GM18909 (cell line): Measurements from ENCODE around the gene ARHGAP6.
"Not testable (repeated sequence)": the region's sequence is repeated elsewhere in the genome, so short reads cannot be mapped to it uniquely, and the experiment has no call there.

Source experiments
- ATAC-seq: cut with Tn5 transposase; IDR thresholded peaks from one replicate; pipeline ENCODE4 v1.9.1; 2021; ENCODE audit warnings: mild to moderate bottlenecking; ENCODE audit not compliant: unreplicated experiment, poor library complexity

ARHGAP6 gene

DNA sequence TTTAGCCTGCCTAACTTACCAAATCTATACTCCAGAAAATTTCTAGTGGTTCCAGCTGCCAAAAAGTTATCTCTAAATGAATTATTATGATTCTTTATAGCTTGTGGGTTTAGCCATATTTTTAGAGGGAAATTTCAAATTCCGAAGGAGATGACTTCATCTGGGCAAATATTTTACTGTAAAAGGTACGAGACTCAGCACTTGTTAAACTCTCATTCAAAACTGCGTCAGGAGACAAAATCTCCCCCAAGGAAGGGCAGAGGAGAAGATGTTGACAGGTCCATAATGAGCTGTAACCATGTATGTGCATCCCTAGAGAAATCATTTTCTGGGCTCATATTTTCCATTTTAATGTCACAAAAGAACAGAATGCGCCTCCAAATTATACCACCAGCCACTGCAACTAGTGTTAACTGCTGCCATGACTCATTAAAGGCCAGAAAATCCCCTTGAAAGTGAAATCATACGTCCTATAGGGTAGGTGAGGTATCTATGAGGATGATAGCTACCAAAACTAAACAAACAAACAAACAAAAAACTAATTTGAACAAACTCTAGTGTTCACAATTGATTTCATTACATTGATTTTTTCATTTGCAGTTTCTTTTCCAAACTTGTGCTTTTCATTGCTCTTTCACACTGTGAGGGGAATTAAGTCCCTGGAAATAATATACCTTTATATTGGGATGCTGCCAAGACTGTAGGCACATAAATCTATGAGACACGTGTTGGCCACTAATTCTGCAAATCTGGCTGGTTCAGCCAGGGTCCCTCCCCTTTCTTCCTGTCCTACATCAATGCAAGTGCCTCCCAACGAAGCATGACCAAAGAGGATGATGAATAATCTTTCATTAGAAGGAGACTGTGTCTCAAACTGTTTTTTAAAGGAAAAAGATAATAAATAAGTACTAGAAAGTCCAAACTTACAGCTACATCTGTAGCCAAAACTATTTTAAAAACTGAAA, 85.8 kb downstream of the ARHGAP6 start:
- ATAC-seq, result no peak

DNA sequence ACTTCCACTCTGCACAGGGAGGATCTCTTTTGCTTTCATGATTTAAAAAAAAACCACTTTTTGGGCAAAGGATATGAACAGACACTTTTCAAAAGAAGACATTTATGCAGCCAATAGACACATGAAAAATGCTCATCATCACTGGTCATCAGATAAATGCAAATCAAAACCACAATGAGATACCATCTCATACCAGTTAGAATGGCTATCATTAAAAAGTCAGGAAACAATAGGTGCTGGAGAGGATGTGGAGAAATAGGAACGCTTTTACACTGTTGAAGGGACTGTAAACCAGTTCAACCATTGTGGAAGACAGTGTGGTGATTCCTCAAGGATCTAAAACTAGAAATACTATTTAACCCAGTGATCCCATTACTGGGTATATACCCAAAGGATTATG, 87.4 kb downstream of the ARHGAP6 start:
- not testable (repeated sequence) for ATAC-seq

DNA sequence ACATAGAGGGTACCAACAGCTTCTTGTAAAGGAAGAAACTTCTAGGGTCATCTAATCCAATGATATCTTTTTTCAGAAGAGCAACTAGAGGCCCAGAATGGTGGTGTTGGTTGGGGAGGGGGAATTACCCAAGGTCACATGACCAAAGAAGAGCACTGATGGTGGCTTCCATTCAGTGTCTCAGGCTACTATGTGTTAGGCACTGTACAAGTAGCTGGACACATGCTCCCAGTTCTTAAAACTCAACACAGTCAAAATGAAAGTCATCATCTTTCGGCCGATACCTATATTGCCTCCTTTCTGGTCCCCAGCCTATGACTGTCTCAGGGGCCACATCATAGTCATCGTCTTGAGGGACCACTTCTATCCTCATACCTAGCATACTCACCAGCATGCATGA, 88.1 kb downstream of the ARHGAP6 start:
- ATAC-seq, result no peak

DNA sequence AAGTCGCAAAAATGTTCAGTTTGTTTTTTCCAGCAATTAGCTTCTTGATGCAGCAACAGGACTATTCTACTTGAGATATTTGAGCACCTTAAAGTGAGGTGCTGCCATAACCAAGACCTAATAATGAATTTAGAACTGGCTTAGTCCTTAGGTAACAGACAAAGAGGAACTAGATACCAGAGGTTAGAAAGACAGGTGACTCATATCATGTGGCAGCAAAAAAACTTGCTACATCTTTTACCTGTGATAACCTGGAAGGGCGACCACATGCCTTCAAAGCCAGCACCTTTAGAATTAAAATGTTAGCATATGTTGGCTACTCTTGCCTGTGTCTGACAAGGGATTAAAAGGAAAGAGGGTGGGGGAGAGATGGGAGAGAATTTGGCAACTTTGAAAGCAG, 90.4 kb downstream of the ARHGAP6 start:
- no peak for ATAC-seq

DNA sequence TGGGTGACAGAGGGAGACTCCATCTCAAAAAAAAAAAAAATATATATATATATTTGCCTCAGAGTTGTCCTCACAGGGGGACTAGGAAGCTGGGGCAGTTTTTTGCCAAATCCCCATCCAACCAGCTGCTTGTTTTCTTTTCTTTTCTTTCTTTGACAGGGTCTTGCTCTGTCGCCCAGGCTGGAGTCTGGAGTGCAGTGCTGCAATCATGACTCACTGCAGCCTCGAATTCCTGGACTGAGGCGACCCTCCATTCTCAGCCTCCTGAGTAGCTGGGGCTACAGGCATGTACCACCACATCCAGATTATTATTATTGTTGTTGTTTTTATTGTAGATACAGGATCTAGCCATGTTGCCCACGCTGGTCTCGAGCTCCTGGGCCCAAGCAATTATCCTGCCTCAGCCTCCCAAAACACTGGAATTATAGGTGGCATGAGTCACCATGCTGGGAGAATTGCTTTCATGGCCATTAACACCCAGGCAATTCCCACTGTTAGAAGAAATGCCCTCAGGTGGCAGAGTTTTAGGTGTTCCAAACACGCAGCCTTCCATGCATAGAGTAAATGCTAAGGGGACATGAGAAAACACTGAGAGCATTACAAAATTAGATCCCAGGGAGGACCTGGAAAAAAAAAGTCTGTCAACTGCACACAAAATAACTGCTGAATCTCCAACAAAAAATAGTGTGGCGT, 98.0 kb downstream of the ARHGAP6 start:
- ATAC-seq, result no peak

DNA sequence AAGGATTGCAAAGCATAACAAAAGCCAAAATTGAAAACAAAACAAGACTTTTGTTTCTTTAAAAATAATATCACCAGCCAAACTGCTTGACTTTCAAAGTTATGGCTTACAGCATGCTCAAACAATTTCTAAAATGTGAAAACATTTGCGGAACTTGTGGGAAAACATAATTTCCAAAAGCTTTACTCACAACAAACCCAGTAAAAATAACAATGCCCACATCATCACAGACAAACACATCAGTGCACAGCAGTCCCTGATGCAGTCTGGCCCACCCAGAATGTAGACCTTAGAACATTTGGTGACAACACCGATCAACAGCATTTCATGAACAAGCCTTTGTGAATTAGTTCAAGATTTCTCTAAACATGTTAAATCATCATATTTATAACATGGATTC, 98.9 kb downstream of the ARHGAP6 start:
- no peak for ATAC-seq

DNA sequence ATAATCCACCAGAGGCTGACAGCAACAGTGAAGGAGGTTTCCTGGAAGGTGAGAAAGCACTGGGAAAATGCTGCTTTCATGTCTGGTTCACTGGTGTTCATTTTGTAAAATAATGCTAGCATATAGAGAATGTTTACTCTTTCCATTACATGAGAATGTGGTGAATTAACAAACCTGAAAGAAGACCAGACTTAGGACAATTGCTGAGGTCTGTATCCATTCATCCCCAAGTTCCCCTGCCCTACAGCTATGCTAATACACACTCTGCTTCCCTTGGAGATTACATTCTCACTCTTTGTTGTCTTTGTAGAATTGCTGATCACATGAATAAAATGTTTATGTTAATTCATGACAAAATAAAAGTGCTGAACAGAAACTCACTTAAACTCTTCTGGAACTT, 99.5 kb downstream of the ARHGAP6 start:
- no peak for ATAC-seq

DNA sequence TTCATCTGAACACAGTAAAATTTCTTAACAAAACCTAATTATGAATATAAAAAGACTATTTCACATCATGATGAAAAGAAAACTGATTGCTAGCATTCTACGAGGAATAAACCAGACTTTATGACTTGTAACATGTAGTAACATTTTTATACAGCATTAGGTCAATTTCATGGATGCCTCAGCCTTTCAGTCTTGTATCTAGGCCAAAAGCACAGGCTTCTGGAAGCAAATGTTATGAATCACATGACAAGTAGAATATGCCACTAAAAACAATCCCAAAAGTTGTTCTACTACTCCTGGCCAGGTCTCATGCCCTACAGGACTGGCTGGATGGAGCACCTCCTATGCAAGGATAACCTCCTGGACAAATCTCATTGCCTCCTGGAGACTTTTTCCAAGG, 101.2 kb downstream of the ARHGAP6 start:
- ATAC-seq, result no peak

DNA sequence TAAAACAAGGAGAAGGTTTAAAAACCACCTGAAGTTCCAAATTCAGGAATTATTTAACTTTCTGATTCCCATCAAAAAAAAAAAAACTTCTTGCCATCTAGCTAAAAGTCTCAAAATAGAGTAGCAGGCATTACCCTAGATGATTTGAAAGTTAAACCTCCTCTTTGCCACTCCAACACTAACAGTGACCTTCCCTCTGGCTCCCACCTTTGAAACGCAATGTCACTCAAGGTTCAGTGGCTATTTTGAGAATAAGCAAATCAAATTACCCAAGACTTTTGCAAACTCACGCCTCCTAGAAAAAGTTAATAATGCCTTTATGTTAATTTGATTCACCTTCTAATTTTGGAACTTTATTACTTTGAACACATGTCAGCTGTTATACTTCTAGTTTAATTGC, 103.2 kb downstream of the ARHGAP6 start:
- no peak for ATAC-seq

DNA sequence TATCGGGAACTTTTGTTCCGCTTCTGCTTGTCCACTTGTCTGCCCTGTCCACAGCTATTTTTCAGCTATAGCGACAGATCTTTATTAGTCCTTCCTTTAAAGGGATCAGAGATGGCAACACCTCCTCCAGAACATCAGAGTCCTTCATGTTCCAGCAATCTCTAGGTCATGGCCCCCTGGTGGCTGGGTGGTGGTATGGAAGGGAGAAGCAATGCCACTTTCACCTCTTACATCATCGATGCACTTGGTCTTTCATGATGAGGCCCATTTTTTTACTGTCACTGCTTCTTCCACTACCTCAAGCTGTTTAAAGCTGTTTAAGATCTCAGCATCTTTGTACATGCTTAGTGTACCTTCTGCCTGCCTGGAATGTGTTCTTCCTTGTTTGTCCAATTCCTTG, 106.7 kb downstream of the ARHGAP6 start:
- ATAC-seq, result peak; percentile 72

DNA sequence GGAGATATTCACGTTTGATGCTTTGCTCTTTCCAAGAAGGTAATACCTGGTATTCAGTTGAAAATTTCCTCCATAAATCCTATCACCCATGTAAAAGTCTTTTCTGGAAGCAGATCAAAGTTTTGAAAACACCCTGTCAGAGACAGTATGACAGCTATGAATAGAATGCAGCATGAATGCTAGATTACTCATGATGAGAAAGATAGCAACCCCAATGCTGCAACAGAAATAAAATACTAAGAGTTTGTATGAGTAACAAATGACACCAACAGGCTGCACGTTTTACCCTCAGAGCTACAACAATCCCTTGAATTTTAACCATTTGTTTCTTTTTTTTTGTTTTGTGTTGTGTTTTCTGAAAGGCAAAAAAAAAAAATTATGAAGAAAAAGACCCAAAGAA, 108.6 kb downstream of the ARHGAP6 start:
- no peak for ATAC-seq

DNA sequence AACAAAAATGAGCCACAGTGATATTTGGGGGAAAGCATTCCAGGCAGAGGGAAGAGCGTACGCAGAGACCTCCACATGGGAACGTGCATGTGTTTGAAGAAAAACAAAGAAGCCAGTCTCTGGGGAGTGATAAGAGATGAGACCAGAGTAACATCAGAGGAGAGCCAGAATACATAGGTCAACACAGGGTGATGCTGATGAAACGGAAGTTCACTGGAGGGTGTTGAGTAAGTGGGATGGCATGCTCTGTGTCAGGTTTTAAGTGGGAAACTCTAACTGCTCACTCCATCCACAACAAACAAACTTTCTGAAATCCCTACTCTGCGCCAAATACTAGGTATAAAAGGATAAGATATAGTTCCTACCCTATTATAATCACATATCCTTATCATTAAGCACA, 110.0 kb downstream of the ARHGAP6 start:
- ATAC-seq, result no peak

DNA sequence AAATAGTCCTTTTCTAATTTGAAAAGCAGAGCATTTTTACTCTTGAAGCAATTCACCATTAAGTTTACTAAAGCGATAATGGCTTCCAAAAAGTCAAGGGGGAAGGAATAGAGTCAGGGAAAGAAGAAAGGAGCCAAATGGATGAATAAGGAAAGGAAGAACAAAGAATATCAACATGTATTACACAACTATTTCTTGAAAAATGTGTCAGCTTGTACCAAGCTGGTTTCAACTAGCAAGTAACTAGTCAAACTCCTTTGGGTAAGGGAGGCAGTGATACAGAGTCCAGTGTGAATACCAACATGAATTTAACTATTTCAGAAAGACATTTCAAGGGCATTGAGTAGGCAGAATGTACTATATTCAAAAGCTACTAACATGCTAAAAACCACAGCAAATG, 112.1 kb downstream of the ARHGAP6 start:
- ATAC-seq, result no peak

DNA sequence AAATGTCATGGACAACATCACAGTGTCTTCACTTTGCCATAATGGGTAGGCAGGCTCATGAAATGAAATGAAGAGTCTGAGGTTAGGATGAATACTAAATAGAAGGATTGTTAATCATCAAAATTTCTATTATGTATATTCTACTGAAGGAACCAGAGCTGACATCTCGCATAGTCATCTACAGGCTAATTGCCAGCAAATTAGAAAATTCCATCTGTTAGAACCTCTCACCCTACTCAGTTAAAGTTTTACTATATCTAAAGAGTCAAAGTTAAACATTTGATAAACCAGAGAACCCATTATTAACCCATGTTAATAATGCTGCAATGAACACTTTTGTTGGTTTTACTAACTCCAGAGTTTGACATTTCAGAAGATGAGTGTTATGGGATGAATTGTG, 114.6 kb downstream of the ARHGAP6 start:
- no peak for ATAC-seq

DNA sequence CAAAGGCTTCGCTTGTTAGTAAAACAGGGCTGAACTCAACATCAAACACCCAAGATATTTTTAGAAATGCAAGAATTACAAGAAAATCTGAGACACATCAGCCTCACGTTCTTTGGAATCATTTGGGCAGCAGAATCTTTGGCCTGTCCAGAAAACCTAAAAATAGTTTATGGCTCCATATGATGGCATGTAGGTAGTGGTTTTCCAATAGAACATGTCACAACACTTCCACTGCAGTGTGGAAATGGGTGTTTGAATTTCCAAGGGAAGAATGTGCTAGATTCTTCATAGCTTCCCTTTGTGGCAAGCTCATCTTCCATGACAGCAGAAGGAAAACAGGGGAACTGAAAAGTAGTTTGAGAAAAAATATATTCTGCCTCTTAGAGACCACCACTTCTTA, 118.8 kb downstream of the ARHGAP6 start:
- ATAC-seq, result no peak

DNA sequence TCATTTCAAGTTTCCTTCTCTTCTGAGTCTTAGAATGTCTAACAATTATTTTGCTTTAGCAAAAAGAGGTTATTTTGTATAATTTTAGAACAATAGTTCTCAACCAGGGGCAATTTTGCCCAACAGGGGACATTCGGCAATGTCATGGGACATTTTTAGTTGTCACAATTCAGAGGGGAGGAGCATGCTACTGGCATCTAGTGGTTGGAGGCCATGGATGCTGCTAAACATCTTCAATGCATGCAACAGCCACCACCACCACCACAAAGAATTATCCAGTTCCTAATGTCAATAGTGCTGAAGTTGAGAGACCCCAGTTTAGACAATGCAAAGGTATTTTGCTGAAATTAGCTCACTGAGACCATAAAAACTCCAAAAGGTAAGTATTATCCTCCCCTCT, 122.5 kb downstream of the ARHGAP6 start:
- ATAC-seq, result no peak

DNA sequence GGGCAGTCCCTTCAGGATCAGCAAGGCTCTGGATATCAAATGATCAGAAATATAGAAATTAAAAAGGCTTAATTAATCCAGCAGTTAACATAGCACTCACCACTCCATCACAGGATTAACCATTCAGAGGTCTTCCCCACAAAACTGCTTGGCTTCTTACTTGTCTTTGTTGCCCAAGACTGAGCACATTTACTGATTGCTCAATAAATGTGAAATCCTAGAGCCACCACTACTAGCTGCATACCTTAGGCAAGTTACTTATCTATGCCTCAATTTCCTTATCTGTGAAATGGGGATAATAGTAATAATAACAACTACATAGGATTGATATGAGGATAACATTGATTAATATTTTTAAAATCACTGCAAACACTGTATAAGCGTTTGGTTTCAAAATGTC, 124.2 kb downstream of the ARHGAP6 start:
- no peak for ATAC-seq

DNA sequence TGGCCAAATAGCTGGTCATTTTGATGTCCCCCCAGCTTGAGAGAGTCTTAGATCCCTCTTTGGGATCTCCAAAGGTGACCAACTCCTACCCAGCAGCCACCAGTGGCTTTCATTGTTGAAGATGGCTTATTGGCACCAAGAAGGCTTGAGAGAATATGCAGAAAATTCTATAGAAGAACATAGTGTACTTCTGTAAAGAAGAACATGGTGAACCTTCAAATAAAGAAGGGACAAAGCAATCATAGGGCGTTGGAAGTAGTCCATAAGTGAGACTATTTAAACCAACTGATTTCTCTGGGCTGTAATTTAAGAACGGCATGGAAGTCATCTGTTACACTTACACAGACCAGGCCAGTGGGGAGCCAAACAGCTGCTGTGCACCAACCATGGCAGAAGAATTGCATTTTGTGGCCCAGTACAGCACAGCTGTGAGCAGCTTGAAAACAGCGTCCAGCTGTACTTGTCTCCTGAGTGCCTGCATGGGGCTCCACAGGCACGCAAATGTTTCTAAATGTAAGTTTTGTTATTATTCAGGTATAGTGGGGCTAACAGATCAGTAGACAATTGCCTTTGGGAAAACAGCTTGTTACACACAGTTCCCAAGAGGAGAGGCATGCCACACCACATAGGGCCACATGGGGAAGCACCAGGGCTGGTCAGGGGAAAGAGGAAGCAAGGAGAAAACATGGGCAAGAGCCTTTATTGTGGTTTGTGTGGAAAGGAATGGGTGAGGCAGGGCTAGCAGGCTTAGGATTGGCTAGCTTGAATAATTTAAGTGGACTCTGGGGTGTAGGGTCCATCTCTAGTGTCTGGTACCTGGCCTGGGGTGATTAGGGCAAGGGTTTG, 125.0 kb downstream of the ARHGAP6 start:
- ATAC-seq, result peak; percentile 80

DNA sequence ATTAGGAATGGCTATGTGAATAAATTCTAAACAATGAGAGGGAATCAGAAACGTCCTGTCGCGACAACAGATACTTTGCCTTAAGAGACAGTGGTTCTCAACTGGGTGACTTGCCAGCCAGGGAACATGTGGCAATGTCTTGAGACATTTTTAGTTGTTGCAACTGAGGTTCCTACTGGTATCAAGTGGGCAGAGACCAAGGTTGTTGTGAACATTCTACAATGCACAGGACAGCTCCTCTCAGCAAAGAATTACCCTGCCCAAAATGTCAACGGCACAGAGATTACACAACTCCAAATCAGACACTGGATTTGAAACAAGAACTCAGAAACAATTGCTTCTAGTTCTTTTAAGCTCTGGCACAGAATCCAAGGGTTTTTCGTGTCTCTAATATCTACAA, 128.6 kb downstream of the ARHGAP6 start:
- no peak for ATAC-seq

DNA sequence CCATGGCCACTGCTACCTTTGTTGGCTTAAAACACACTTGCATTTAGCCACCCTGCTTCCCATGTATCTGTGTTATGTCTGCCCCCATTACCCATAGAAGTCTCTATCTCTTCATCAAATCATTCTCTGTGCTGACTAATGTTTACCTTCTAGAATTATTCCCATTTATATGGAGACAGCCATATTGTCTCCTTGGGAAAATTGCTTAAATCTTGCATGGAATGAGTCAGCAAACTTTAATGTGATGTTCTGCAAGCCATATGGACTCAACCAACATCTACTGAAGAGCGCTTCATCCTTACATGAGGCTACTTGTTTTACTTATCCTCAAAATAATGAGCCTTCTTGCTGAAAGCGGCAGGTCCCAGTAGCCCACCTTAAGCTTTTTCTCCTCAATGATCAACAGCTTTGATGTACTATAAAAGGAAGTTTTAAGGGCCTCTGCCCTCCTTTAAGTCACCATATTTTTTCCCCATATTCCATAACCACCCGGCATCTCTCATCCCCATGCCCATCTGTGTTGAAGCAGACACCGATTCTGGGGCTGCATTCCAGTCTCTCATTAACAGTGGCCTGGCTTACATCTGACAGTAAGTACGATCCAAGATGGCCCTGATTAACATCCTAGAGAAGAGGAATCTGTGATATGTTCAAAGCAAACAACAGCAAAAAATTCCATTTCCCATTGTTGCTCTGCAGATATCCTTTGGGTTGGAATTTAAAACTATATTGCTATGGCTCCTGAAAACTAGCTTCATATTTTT, 130.4 kb downstream of the ARHGAP6 start:
- ATAC-seq, result no peak
